ENCODE results near the gene LYRM4. TPM values are rescaled to one million over a fixed set of nuclear protein-coding genes. Genes with fewer than 3 reads are reported as not detected.

Gene LYRM4
- total RNA-seq, 1 donor from 2014 or later: 27.1 TPM

GRCh38 chr6:5128351-5128750 lies 132.4 kb downstream of the LYRM4 start:
- TF ChIP-seq CTCF (IDR thresholded peaks at IDR 0.05): no peak
- Mint-ChIP-seq H3K27ac (ENCODE audit: unreplicated experiment) (no peak overlapping the region), H3K9me3 (ENCODE audit: unreplicated experiment) (peaks cover 3% of the 10 kb centered on the region), H3K4me3 (ENCODE audit: unreplicated experiment) (no peak overlapping the region), H3K27me3 (ENCODE audit: unreplicated experiment) (no peaks in the 10 kb centered on the region), H3K4me1 (ENCODE audit: unreplicated experiment) (peaks cover 18% of the 10 kb centered on the region), H3K36me3 (ENCODE audit: unreplicated experiment) (no peaks in the 10 kb centered on the region)
- no peak for DNase-seq (ENCODE audit: extremely low spot score, unreplicated experiment)

- Mint-ChIP-seq H3K4me1 (ENCODE audit: unreplicated experiment) (peaks cover 16% of the 10 kb centered on the region), H3K36me3 (ENCODE audit: unreplicated experiment) (no peaks in the 10 kb centered on the region), H3K9me3 (ENCODE audit: unreplicated experiment) (peaks cover 3% of the 10 kb centered on the region), H3K27me3 (ENCODE audit: unreplicated experiment) (no peaks in the 10 kb centered on the region), H3K4me3 (ENCODE audit: unreplicated experiment) (no peak overlapping the region), H3K27ac (ENCODE audit: unreplicated experiment) (no peak overlapping the region)
- no peak for DNase-seq (ENCODE audit: extremely low spot score, unreplicated experiment)
- TF ChIP-seq CTCF (IDR thresholded peaks at IDR 0.05): no peak
Measured at GRCh38 chr6:5127106-5127687, 133.6 kb downstream of the LYRM4 start.

- Mint-ChIP-seq H3K27ac (ENCODE audit: unreplicated experiment) (no peak overlapping the region), H3K27me3 (ENCODE audit: unreplicated experiment) (no peaks in the 10 kb centered on the region), H3K4me1 (ENCODE audit: unreplicated experiment) (peaks cover 16% of the 10 kb centered on the region), H3K9me3 (ENCODE audit: unreplicated experiment) (peaks cover 3% of the 10 kb centered on the region), H3K36me3 (ENCODE audit: unreplicated experiment) (no peaks in the 10 kb centered on the region), H3K4me3 (ENCODE audit: unreplicated experiment) (no peak overlapping the region)
- no peak for DNase-seq (ENCODE audit: extremely low spot score, unreplicated experiment)
- no peak for TF ChIP-seq CTCF (IDR thresholded peaks at IDR 0.05)
Measured at GRCh38 chr6:5126214-5126613, 134.5 kb downstream of the LYRM4 start.

- peaks cover 3% of the 10 kb centered on the region for H3K9me3 Mint-ChIP-seq (ENCODE audit: unreplicated experiment)
- no peak for TF ChIP-seq CTCF (IDR thresholded peaks at IDR 0.05)
- H3K4me3 Mint-ChIP-seq (ENCODE audit: unreplicated experiment): no peak overlapping the region
- H3K27ac Mint-ChIP-seq (ENCODE audit: unreplicated experiment): no peak overlapping the region
- peaks cover 16% of the 10 kb centered on the region for H3K4me1 Mint-ChIP-seq (ENCODE audit: unreplicated experiment)
- DNase-seq (ENCODE audit: extremely low spot score, unreplicated experiment): no peak
- H3K27me3 Mint-ChIP-seq (ENCODE audit: unreplicated experiment): no peaks in the 10 kb centered on the region
- H3K36me3 Mint-ChIP-seq (ENCODE audit: unreplicated experiment): no peaks in the 10 kb centered on the region
Measured at GRCh38 chr6:5125152-5126006, 135.4 kb downstream of the LYRM4 start.

- Mint-ChIP-seq H3K9me3 (ENCODE audit: unreplicated experiment) (peaks cover 3% of the 10 kb centered on the region), H3K4me1 (ENCODE audit: unreplicated experiment) (peaks cover 16% of the 10 kb centered on the region), H3K27me3 (ENCODE audit: unreplicated experiment) (no peaks in the 10 kb centered on the region), H3K4me3 (ENCODE audit: unreplicated experiment) (no peak overlapping the region), H3K27ac (ENCODE audit: unreplicated experiment) (no peak overlapping the region), H3K36me3 (ENCODE audit: unreplicated experiment) (no peaks in the 10 kb centered on the region)
- TF ChIP-seq CTCF (IDR thresholded peaks at IDR 0.05): no peak
- no peak for DNase-seq (ENCODE audit: extremely low spot score, unreplicated experiment)
Measured at GRCh38 chr6:5124526-5124925, 136.2 kb downstream of the LYRM4 start.

Data from osteocyte (in vitro differentiated cells).